Measurements from ENCODE around the gene KDM4C. TPM values are rescaled to one million over a fixed set of nuclear protein-coding genes. Genes with fewer than 3 reads are reported as not detected.
A peak's percentile ranks its signal among the peaks of the same experiment; 100 is the strongest.

KDM4C gene
- total and polyA plus RNA-seq, 2 donors, result 20.3 to 36.2 TPM

- peak; percentile 32 to 80 (median 53) for DNase-seq (ENCODE audit: low read depth in 6 of 9, low spot score in 9 of 9)
- Histone ChIP-seq H3K27me3 (ENCODE audit: control insufficient read depth in 2 of 2, insufficient read depth in 1 of 2, low read length in 1 of 2) (no peaks in the 10 kb centered on the region), H3K27ac (ENCODE audit: low read depth in 1 of 2, low read length in 1 of 2) (peak overlapping the region; percentile 97 to 100), H3K4me1 (ENCODE audit: control insufficient read depth in 2 of 2, insufficient read depth in 2 of 2, low read length in 2 of 2) (peaks cover 2 to 14% of the 10 kb centered on the region in 2 donors), H3K9me3 (ENCODE audit: control insufficient read depth in 2 of 2, insufficient read depth in 1 of 2, low read length in 1 of 2) (no peaks in the 10 kb centered on the region), H3K4me3 (ENCODE audit: low read length in 2 of 2) (peak overlapping the region; percentile 95 to 96), H3K36me3 (ENCODE audit: control insufficient read depth in 2 of 2, insufficient read depth in 2 of 2, low read length in 1 of 2) (no peaks in the 10 kb centered on the region)
- WGBS, result under 1% methylated on average over 42 of the region's 42 CpGs
These were observed 868 bp downstream of the KDM4C start for GRCh38 chr9:6758498-6759184.

GRCh38 chr9:6759185-6759977 lies 1.6 kb downstream of the KDM4C start:
- H3K36me3 ChIP-seq (ENCODE audit: control insufficient read depth in 2 of 2, insufficient read depth in 2 of 2, low read length in 1 of 2), result no peaks in the 10 kb centered on the region
- no peaks in the 10 kb centered on the region for H3K9me3 ChIP-seq (ENCODE audit: control insufficient read depth in 2 of 2, insufficient read depth in 1 of 2, low read length in 1 of 2)
- H3K4me3 ChIP-seq (ENCODE audit: low read length in 2 of 2), result peak overlapping the region; percentile 95 to 96
- H3K27me3 ChIP-seq (ENCODE audit: control insufficient read depth in 2 of 2, insufficient read depth in 1 of 2, low read length in 1 of 2), result no peaks in the 10 kb centered on the region
- WGBS, result 46% methylated on average over 27 of the region's 27 CpGs
- H3K27ac ChIP-seq (ENCODE audit: low read depth in 1 of 2, low read length in 1 of 2), result peak overlapping the region; percentile 97 to 100
- no peak for DNase-seq (ENCODE audit: low read depth in 6 of 9, low spot score in 9 of 9)
- peaks cover 2 to 14% of the 10 kb centered on the region in 2 donors for H3K4me1 ChIP-seq (ENCODE audit: control insufficient read depth in 2 of 2, insufficient read depth in 2 of 2, low read length in 2 of 2)

DNA sequence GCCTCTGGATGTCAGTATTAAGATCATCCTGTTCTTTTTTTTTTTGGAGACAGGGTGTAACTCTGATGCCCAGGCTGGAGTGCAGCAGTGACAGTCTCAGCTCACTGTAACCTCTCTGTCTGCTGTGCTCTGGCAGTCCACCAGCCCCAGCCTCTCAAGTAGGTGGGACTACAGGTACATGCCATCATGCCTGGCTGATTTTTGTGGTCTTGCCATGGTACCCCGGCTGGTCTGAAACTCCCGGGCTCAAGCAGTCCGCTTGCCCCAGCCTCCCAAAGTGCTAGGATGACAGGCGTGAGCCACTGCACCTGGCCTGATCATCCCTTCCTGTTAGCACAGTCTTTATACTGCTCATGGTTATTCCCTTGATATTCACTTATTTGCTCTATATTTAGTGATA lies 3.5 kb downstream of the KDM4C start:
- H3K9me3 ChIP-seq (ENCODE audit: control insufficient read depth in 2 of 2, insufficient read depth in 1 of 2, low read length in 1 of 2), result no peaks in the 10 kb centered on the region
- no peak for DNase-seq (ENCODE audit: low read depth in 6 of 9, low spot score in 9 of 9)
- H3K27ac ChIP-seq (ENCODE audit: low read depth in 1 of 2, low read length in 1 of 2), result no peak overlapping the region
- 95% methylated on average over 4 of the region's 4 CpGs for WGBS
- H3K4me3 ChIP-seq (ENCODE audit: low read length in 2 of 2), result no peak overlapping the region
- H3K36me3 ChIP-seq (ENCODE audit: control insufficient read depth in 2 of 2, insufficient read depth in 2 of 2, low read length in 1 of 2), result no peaks in the 10 kb centered on the region
- H3K4me1 ChIP-seq (ENCODE audit: control insufficient read depth in 2 of 2, insufficient read depth in 2 of 2, low read length in 2 of 2), result peaks cover 2 to 15% of the 10 kb centered on the region in 2 donors
- H3K27me3 ChIP-seq (ENCODE audit: control insufficient read depth in 2 of 2, insufficient read depth in 1 of 2, low read length in 1 of 2), result no peaks in the 10 kb centered on the region

DNA sequence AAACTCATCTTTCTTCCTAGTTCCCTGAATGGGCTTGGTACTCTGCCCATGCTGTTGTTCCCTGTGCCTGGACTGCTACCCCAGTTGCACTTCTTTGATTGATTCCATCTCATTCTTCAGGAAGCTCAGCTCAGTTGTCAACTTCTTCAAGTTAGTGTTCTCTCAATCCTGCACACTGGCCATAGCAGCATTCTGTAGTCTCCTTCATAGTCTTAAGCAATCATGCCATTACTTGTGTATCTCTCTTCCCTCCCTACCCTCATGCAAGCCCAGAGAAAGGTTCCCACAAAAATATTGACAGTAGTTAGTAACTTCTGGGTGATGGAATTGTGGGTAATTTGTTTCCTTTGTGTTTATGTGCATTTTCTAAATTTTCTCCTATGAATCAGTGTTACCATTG lies 5.5 kb downstream of the KDM4C start:
- no peaks in the 10 kb centered on the region for H3K9me3 ChIP-seq (ENCODE audit: control insufficient read depth in 2 of 2, insufficient read depth in 1 of 2, low read length in 1 of 2)
- H3K4me1 ChIP-seq (ENCODE audit: control insufficient read depth in 2 of 2, insufficient read depth in 2 of 2, low read length in 2 of 2), result peaks cover 2 to 9% of the 10 kb centered on the region in 2 donors
- H3K27me3 ChIP-seq (ENCODE audit: control insufficient read depth in 2 of 2, insufficient read depth in 1 of 2, low read length in 1 of 2), result no peaks in the 10 kb centered on the region
- no peaks in the 10 kb centered on the region for H3K36me3 ChIP-seq (ENCODE audit: control insufficient read depth in 2 of 2, insufficient read depth in 2 of 2, low read length in 1 of 2)
- DNase-seq (ENCODE audit: low read depth in 6 of 9, low spot score in 9 of 9), result no peak
- H3K4me3 ChIP-seq (ENCODE audit: low read length in 2 of 2), result no peak overlapping the region
- H3K27ac ChIP-seq (ENCODE audit: low read depth in 1 of 2, low read length in 1 of 2), result no peak overlapping the region

DNA sequence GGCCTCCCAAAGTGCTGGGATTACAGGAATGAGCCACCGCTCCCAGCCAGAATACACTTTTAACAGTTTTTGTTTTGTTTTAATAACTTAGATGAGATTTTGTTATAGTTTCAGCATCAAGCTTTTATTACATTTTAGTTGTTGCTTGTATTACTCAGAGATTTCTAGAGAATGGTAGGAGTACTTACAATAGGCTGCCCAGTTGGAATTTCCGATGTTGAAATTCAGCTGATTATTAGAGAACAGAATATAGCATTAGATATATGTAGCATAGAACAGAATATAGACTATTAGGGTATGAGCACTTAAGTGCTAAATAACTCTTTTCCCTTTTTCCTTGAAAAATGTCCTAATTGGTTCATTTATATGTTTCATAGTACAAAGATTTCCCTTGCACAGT lies 6.2 kb downstream of the KDM4C start:
- 97% methylated on average over 2 of the region's 2 CpGs for WGBS
- peaks cover 2 to 9% of the 10 kb centered on the region in 2 donors for H3K4me1 ChIP-seq (ENCODE audit: control insufficient read depth in 2 of 2, insufficient read depth in 2 of 2, low read length in 2 of 2)
- DNase-seq (ENCODE audit: low read depth in 6 of 9, low spot score in 9 of 9), result no peak

DNA sequence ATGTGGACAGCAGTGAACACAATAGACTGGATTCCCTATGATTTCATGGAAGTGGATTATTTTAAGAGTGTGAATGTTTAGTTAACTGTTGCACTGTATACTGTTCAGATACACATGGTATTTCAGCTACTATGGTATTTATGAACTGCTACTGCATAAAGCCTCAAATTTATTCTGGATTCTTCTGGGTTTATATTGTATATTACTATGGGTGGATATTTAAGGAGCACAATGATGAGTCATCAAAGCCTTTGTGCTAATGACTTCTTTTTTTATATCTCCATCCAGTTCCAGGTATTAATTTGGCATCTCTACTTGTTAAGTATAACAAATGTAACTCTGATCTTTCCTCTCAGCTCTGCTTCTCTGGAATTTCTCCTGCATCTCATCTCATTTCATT lies 6.8 kb downstream of the KDM4C start:
- H3K4me1 ChIP-seq (ENCODE audit: control insufficient read depth in 2 of 2, insufficient read depth in 2 of 2, low read length in 2 of 2), result peaks cover 0 to 6% of the 10 kb centered on the region in 2 donors
- no peak overlapping the region for H3K27ac ChIP-seq (ENCODE audit: low read depth in 1 of 2, low read length in 1 of 2)
- no peaks in the 10 kb centered on the region for H3K36me3 ChIP-seq (ENCODE audit: control insufficient read depth in 2 of 2, insufficient read depth in 2 of 2, low read length in 1 of 2)
- no peak for DNase-seq (ENCODE audit: low read depth in 6 of 9, low spot score in 9 of 9)
- H3K9me3 ChIP-seq (ENCODE audit: control insufficient read depth in 2 of 2, insufficient read depth in 1 of 2, low read length in 1 of 2), result no peaks in the 10 kb centered on the region
- no peak overlapping the region for H3K4me3 ChIP-seq (ENCODE audit: low read length in 2 of 2)
- H3K27me3 ChIP-seq (ENCODE audit: control insufficient read depth in 2 of 2, insufficient read depth in 1 of 2, low read length in 1 of 2), result no peaks in the 10 kb centered on the region

More for the DNA sequence above, 6.2 kb downstream of the KDM4C start:
- H3K9me3 ChIP-seq (ENCODE audit: control insufficient read depth in 2 of 2, insufficient read depth in 1 of 2, low read length in 1 of 2), result no peaks in the 10 kb centered on the region
- no peaks in the 10 kb centered on the region for H3K27me3 ChIP-seq (ENCODE audit: control insufficient read depth in 2 of 2, insufficient read depth in 1 of 2, low read length in 1 of 2)
- no peaks in the 10 kb centered on the region for H3K36me3 ChIP-seq (ENCODE audit: control insufficient read depth in 2 of 2, insufficient read depth in 2 of 2, low read length in 1 of 2)
- no peak overlapping the region for H3K27ac ChIP-seq (ENCODE audit: low read depth in 1 of 2, low read length in 1 of 2)
- H3K4me3 ChIP-seq (ENCODE audit: low read length in 2 of 2), result no peak overlapping the region

DNA sequence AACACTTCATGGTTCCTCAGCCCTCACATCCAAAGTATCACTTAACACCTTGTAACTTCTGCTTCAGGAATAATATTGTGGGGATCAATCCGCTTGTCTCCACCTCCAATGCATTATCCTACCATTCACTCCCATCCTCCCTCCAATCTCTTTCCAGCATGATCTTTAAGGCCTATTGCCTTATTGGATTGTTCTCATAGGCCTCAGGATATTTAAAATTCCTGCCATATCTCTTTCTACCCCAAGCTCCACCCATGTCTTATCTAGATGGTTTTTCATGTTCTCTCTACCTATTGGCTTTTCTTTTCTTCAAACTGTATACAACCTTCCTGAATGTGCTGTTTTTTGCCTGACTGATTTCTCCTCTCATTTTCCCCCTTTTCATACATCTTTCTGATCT lies 7.2 kb downstream of the KDM4C start:
- Histone ChIP-seq H3K4me3 (ENCODE audit: low read length in 2 of 2) (no peak overlapping the region), H3K27ac (ENCODE audit: low read depth in 1 of 2, low read length in 1 of 2) (no peak overlapping the region), H3K36me3 (ENCODE audit: control insufficient read depth in 2 of 2, insufficient read depth in 2 of 2, low read length in 1 of 2) (no peaks in the 10 kb centered on the region), H3K9me3 (ENCODE audit: control insufficient read depth in 2 of 2, insufficient read depth in 1 of 2, low read length in 1 of 2) (no peaks in the 10 kb centered on the region), H3K4me1 (ENCODE audit: control insufficient read depth in 2 of 2, insufficient read depth in 2 of 2, low read length in 2 of 2) (peaks cover 0 to 3% of the 10 kb centered on the region in 2 donors), H3K27me3 (ENCODE audit: control insufficient read depth in 2 of 2, insufficient read depth in 1 of 2, low read length in 1 of 2) (no peaks in the 10 kb centered on the region)
- 54% methylated on average over 1 of the region's 1 CpG for WGBS
- no peak for DNase-seq (ENCODE audit: low read depth in 6 of 9, low spot score in 9 of 9)

DNA sequence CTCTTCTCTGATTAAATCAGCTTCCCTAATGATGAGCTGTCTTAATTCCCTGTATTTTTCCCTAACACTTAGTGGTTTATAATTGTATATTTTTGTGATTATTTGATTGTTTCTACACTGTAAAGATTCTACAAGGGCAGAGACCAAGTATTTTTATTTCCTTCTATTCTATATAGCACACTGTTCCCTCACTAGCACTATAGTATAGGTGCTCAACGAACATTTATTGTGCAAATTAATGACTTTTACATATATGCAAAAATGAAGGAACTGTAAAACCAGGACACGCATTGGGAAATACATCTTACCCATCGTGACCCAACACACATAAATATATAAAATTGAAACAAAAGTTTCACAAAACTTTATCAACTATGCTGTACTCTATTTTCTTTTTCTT lies 7.6 kb downstream of the KDM4C start:
- no peaks in the 10 kb centered on the region for H3K9me3 ChIP-seq (ENCODE audit: control insufficient read depth in 2 of 2, insufficient read depth in 1 of 2, low read length in 1 of 2)
- H3K27me3 ChIP-seq (ENCODE audit: control insufficient read depth in 2 of 2, insufficient read depth in 1 of 2, low read length in 1 of 2), result no peaks in the 10 kb centered on the region
- DNase-seq (ENCODE audit: low read depth in 6 of 9, low spot score in 9 of 9), result no peak
- WGBS, result 99% methylated on average over 3 of the region's 3 CpGs
- H3K4me3 ChIP-seq (ENCODE audit: low read length in 2 of 2), result no peak overlapping the region
- no peaks in the 10 kb centered on the region for H3K36me3 ChIP-seq (ENCODE audit: control insufficient read depth in 2 of 2, insufficient read depth in 2 of 2, low read length in 1 of 2)
- peaks cover 0 to 3% of the 10 kb centered on the region in 2 donors for H3K4me1 ChIP-seq (ENCODE audit: control insufficient read depth in 2 of 2, insufficient read depth in 2 of 2, low read length in 2 of 2)
- H3K27ac ChIP-seq (ENCODE audit: low read depth in 1 of 2, low read length in 1 of 2), result no peak overlapping the region

- Histone ChIP-seq H3K4me3 (ENCODE audit: low read length in 2 of 2) (no peak overlapping the region), H3K36me3 (ENCODE audit: control insufficient read depth in 2 of 2, insufficient read depth in 2 of 2, low read length in 1 of 2) (no peaks in the 10 kb centered on the region), H3K9me3 (ENCODE audit: control insufficient read depth in 2 of 2, insufficient read depth in 1 of 2, low read length in 1 of 2) (no peaks in the 10 kb centered on the region), H3K27me3 (ENCODE audit: control insufficient read depth in 2 of 2, insufficient read depth in 1 of 2, low read length in 1 of 2) (no peaks in the 10 kb centered on the region), H3K4me1 (ENCODE audit: control insufficient read depth in 2 of 2, insufficient read depth in 2 of 2, low read length in 2 of 2) (peaks cover 0 to 3% of the 10 kb centered on the region in 2 donors), H3K27ac (ENCODE audit: low read depth in 1 of 2, low read length in 1 of 2) (no peak overlapping the region)
- DNase-seq (ENCODE audit: low read depth in 6 of 9, low spot score in 9 of 9), result no peak
- 94% methylated on average over 3 of the region's 3 CpGs for WGBS
These were observed 8.8 kb downstream of the KDM4C start for GRCh38 chr9:6766606-6767005.
